ENCODE data around the gene ARHGAP8.

Gene ARHGAP8

DNA sequence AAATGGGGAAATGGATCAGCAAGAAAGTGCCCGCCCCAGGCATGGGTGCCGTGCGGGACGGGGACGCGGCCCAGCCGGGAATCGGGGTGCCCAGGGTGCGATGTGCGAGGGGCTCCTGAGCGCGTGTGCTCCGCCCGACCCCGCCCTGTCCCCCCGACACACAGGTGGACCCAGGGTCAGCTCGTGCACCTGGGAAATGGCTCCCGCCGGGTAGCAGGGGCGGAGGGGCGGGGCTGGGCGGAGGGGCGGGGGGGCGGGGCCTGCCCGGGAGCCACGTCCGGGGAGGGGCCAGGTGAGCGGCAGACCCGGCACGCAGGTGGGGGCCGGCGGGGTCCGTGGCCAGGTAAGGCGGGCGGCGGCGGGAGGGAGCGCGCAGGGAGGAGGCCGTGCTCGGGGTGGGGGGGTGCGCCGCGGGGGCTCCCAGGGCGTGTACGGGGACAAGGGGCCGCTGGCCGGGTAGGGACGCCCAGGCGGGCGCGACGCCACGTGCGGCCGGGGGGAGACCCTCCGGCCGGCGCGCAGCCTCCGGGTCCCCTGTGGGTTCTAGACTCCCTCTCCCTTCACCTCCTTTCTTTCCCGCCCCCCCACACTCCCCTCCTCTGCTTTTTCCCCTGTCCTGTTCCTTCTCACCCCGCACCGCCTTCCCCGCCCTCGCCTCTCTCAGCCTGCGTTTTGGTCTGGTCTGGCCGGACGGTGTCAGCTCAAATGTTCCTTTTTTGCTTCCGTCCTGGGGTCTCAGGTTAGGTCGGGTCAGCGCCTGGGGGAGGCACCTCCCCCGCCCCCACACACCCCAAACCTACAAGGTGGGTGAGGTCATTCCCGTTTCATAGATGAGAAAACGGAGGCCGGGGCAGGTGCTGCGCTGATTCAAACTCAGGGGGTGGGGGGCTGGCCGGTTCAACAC, at the start of gene ARHGAP8:
TSS of gene ARHGAP8 (plus strand) at position 291 of the 904 bp plus-strand sequence. CDS start 33,953 bp downstream, outside the sequence.
- DNase-seq = no peak

DNA sequence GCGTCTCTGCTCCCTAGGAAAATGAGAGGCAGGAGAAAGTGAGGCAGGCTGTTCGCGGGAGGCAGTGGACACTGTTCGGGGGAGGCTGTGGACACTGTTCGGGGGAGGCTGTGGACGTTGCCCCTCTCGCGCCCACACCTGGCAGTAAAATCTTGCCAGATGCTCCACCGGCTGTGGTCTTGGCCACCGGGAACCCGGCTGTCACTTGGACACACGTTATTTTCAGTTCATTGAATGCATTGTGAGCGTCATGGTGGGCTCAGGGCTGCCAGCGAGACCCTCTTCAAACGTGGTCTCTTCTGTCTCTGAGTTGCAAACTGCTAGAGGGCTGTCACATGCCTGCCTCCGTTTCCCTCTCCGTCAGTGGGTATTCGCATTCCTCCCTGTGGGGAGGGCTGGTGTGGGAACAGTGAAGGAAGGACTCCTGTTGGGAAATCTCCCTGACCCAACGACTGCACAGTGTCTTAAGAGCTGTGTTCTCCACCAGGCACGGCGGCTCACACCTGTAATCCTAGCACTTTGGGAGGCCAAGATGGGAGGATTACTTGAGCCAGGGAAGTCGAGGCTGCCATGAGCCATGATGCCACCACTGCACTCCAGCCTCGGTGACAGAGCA, 49.0 kb upstream of the ARHGAP8 start:
- DNase-seq = no peak

DNA sequence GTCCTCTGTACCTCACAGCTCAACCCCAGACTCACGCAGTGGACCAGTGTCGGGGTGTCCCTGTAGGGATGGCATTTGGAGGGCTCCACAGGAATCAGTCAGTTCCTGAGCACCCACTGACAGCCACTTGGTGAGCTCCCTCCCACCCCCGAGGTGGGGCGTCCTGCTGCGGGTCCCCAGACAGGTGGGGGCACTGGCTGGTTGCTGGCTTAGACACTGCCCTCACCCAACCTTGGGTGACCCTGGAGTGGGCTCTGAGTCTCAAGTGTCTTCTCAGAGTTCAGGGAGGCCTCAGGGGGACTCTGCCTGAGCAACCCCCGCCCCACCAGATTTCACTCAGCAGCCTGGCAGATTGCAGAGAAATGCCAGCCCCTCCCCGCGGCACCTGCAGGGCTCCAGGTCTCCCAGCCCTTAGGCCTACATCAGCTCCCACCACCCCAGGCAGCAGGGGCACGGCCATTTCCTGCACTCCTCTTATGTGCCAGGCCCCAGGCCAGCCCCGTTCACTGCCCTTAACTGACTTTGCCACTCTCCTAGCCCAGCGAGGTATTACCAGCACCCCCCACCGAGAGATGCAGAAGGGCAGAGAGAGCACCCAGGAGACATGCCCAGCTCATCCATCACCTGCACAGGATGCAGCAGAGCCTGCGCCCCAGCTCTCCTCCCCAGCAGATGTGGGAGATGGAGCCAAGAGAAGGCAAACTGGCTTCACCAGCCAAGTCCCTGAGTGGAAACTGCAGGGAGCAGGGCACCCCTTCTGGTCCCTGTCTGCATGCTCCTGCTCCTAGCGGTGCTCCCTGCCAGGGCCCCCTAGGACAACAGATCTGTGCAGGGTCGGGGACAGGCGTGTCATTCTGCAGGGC, 48.0 kb upstream of the ARHGAP8 start:
- no peak for DNase-seq

DNA sequence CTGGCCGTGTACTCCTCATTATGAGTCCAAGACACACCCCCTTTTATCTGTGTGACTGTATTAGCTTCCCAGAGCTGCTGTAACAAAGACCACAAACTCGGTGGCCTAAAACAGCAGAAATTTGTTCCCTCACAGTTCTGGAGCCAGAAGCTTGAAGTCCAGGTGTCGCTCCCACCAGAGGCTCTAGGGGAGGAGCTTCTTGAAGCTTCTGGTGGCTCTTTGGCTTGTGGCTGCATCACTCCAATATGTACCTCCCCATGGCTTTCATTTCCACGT, 47.4 kb upstream of the ARHGAP8 start:
- DNase-seq = no peak

DNA sequence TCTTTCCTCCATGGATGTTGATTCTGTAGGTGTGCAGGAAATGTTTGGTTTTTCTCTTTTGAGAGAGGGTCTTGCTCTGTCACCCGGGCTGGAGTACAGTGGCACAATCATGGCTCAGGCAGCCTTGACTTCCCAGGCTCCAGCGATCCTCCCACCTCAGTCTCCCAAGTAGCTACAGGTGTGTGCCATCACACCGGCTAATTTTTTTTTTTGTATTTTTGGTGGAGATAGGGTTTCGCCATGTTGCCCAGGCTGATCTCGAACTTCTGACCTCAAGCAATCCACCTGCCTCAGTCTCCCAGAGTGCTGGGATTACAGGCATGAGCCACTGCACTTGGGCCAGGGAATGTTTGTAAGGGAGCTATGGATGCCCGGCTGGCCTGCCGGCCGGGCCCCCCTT, 45.9 kb upstream of the ARHGAP8 start:
- DNase-seq = no peak

DNA sequence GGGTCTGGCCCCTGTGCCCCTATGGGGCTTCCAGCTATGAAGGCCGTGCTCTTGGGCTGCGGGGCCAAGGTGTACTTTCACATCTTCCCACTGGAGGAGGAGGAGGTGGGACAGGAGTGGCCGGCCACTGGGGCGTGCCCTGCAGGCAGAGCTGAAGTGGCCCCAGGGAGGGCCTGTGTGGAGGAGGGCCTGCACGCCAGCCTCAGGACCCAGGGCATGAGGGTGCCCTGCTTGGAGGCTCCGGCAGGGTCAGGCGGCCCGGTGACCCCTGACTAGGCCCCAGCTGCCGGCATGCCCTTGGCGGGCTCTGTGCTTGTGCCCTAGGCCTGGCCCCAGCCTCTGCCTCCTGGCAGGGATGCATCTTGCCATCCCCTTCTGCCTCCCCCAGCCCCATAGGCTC, 45.2 kb upstream of the ARHGAP8 start:
- no peak for DNase-seq

DNA sequence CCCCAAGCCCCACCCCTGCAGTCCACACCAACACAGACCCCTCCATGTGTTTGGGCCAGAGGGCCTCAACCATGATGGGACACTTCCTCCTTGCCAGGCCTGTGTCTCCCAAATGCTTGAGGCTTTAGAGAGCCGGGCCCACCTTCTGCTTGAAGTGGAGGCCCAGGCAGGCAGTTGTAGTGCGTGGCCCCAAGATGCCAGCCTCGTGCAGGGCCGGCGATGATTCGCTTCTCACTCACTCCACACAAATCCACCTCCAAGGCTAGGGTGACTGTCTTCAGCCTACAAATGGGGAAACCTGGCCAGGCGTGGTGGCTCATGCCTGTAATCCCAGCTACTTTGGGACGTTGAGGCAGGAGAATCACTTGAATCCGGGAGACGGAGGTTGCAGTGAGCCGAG, 44.6 kb upstream of the ARHGAP8 start:
- DNase-seq = no peak

DNA sequence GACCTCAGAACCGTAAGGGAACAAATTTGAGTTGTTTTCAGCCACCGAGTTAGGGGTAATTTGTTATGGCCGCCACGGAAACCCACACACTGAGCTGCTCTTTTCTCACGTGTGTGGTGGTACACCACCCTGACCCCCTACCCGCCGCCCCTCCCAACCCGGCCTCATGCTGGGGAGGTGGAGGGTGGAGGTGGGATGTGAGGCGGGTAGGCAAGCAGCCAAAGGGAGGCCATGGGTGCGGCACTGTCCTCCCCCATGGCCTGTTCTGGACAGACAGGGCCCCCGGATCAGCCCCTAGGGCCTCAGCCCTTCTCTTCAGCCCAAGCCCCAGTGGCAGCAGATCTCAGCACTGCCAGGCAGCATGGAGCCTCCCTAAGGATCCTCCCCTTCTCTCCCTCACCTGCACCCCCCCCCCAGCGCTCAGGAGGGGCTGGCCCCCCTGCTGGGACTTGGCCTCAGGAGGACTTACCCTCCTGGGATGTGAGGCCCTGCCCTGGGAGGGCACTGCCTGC, 42.4 kb upstream of the ARHGAP8 start:
- no peak for DNase-seq

DNA sequence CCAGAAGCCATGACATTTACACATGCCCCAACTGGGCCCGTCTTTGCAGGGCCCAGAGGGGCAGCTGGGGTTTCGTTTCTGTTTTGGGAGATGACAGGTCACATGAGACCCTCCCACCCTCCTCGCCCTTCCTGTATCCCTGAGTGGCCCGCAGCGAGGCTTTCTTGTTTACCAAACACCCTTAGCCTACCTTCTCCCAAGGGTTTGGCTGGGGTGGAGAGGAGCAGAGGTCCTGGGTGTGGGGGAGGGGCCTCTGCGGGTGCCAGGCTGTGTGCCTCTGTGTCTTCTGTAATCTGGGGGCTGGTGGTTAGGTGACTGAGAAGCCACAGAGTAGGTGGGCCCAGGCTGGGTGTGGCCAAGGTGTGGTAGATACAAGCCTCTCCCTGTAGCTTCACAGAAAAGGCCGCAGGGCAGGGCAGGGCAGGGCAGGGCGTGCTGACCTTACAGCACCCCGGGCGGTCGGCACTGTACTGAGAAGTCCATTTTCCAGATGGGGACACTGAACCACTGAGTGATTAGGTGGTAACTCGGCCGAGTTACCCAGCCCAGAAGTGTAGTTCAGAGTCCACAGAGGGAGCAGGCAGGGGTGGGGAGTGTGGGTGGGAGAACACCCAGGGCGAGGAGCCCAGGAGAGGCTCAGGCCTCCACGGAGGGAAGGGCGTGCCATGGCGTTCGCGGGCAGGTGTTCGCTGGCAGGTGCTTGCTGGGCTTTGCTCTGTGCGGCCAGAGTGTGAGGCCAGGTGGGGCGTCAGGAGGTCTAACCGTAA, 41.7 kb upstream of the ARHGAP8 start:
- DNase-seq = peak in 1 of 2 donors; percentile 16

DNA sequence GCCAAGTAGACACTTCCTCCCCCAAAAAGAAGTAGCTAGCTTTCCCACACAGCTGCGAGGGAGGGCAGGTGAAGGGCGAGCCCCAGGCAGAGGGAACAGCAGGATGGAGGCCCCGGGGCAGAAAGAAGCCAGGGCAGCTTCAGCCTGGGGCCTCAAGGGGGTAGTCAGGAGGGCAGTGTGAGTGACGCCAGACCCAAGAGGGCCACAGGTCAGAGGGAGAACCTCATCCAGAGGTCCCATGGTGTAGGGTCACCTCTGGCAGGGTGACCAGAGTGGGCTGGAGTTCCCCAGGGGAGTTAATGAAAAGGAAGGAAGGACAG, 41.2 kb upstream of the ARHGAP8 start:
- no peak for DNase-seq

DNA sequence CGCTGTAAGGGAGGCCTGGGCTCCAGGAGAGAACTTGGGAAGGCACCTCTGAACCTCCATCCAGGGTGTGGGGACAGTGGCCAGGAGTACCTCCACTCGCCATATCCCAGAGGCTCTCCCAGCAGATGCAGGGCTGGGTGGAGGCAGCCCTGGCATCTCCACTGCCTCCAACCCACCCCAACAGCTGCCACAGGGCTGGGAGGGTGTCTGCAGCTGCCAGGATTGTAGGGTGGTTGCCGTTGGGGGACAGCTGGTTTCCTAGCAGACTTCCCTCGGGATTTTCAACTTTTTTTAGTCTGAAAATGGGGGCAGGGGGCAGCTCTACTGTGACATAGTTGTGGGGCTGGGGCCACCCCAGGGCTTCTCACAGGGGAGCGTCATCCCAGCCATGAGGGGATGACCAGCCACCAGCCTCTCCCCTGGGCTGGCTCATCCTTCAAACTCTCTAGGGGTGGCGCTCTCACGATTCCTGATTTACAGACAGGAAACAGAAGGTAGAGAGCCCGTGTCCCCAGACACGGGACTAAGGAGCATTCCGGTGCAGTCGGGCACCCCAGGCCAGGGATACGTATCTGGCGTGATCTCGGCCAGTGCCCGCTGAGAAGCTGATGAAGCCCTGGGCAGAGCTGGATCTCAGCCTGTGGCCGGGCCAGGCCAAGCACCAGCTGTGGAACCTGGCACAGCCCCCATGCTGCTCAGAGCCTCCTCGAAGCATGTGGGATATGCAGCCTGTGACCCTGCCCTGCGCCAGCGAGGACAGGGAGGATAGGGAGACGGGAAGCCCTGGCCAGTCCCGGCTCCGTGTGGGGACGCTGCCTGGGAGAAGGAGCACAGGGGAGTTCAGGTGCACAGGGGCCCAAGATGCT, 40.5 kb upstream of the ARHGAP8 start:
- DNase-seq = no peak

DNA sequence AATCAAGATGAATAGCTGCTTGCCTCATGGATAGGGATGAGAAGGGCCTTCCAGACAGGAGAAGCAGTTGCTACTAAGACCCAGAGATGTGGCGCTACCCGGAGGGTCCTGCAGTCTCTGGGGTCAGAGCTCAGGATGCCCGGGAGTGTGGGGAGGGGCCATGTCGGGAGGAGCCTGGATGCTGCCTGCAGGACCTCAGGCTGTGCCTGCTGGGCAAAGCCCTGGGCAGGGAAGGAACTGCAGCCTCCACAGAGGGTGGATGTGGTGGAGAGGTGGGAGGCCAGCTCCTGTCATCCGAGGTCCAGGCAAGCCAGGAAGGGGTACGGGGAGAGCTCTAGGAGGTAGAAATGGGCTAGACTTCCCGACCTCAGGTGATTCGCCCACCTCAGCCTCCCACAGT, 39.4 kb upstream of the ARHGAP8 start:
- DNase-seq = no peak

DNA sequence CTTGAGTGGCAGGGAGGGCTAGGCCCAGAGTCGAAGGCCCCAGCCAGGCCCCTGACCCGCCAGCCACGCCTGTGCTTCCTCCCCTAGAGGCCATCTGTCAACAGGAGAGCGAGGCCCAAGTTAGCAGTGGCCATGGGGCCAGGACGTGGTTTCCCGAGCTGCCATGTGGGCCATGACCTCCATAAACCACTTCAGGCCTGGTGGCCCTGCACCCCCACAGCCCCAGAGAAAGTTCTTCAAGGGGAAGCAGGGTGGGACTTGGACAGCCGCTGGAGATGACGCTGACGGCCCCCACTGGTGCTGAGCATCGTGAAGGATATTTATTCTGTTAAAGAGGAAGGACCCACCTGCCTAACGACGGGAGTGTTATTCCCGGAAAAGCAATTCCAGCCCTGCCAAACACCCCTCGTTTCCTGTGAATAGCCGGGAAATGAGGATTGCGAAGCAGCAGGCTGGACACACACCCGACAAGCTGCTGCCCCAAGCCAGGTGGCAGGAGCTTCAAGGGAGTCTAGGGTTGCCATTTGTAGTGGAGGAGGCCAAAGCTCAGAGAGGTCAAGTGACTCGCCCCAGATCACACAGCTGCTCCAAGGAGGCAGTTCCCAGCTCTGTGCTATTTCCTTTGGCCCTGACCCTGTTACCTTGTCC, 37.5 kb upstream of the ARHGAP8 start:
- DNase-seq = no peak

DNA sequence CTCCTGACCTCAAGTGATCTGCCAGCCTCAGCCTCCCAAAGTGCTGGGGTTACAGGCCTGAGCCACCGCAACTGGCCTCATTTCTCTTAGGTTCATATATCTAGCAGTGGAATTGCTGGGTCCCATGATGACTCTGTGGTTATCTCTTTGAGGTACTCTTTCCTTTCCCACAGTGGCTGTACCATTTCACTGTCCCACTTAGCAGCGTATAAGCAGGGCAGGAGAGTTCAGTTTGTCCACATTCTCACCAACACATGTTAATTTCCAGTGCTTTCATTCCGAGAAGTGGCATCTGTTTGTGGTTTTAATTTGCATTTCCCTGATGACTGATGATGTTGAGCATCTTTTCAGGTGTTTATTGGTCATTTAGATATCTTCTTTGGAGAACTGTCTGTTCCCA, 34.0 kb upstream of the ARHGAP8 start:
- DNase-seq = no peak

DNA sequence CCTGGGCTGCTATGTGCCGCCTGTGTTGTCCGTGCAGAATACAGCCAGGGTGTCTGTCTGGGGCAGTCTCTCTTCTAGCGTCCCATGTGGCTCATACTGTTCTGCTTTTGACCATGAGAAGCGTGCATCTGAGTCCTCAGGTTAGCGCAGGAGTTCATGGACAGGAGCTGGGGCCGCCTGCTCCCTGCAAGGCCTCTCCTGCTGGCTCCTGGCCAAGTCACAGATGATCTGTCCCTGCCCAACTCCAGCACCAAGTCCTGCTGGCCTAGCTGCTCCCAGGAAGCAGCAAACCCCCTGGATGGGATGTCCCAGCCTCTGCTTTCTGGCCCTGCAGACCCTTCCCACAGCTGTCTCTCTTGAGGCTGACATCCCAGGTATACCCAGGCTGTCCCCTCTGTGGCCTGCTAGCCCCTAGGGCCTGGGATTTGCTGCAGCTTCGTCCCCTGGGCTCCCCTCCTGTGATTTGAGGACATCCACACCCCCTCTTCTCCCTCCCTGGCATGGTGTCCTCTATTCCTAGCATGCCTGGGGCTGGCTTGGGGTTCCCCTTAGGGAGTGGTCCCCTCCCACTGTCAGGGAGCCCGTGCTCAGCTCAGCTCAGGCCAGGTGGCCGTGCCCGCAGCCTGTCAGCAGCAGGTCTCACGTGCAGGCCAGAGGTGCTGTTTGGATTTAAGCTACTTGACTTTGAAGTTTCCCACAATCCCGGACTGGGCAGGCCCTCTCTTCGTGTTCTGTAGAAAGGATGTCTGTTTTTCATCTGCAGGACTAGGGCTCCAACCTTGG, 32.6 kb upstream of the ARHGAP8 start:
- no peak for DNase-seq

DNA sequence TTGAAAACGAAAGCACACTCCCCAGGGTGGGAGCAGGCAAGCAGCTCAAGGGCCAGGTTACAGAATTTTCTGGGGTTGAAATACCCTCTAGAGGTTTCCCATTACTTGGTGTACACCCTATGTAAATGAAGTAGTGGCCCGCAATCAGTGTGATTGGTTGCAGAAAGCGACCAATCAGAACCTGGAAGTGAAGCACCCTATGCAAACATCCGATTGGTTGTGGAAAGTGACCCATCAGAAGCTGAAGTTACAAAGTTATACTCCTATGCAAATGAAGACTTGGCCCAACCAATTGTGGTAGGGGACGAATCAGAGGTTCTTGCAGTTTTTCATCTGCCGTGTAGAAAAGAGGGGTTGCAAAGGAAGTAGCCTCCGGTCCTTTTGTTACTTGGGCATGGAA, 31.2 kb upstream of the ARHGAP8 start:
- no peak for DNase-seq

DNA sequence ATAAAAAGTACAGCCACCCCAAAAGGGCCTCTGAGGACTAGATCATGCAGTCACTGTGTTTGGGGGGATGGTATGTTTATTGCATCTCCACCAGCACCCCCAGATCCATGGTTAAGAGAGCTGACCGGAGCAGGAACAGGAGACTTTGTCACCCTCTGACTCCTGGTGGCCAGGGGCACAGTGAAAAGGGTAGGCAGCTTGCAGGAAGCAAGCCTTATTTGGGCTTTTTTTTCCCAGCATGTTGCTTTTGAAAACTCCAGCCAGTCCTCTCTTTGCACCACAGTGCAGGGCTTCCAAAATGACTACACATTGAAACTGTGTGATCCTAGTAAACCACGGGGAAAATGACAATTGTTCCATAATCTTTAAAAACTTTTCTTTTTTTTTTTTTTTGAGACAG, 29.8 kb upstream of the ARHGAP8 start:
- no peak for DNase-seq

DNA sequence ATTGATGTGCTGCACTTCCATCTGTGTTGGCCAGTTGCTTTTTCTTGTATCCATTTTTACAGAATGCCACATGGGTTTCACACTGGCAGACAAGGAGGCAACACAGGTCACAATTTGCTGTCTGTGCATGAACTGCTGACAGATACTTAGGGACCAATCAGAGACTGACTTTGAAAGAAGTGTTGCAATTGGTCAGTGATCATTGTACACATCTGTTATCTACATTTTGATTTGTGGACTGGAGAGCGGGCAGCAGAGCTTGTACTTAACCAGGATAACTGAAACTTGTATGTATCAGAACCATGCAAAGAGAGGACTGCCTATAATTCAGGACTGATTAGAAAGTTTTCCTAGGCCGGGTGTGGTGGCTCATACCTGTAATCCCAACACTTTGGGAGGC, 28.6 kb upstream of the ARHGAP8 start:
- no peak for DNase-seq

DNA sequence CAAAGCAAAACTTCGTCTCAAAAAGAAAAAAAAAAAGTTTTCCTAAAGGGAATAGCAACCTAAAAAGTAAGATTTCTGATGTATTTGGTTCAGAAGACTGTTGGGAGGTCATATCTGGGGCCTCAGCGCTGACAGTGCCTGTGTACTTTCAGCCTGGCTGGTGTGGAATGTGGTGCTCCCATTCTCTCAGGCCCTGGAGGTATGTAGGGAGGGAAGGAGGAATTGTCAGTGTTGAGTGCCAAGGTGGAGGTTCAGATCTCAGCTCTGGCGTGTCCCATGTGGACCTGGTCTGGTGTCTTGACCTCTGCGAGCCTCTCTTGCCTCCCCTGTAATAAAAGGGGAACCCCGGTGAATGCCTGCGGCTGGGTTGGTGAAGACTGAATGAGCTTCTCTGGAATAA, 28.0 kb upstream of the ARHGAP8 start:
- DNase-seq = no peak

DNA sequence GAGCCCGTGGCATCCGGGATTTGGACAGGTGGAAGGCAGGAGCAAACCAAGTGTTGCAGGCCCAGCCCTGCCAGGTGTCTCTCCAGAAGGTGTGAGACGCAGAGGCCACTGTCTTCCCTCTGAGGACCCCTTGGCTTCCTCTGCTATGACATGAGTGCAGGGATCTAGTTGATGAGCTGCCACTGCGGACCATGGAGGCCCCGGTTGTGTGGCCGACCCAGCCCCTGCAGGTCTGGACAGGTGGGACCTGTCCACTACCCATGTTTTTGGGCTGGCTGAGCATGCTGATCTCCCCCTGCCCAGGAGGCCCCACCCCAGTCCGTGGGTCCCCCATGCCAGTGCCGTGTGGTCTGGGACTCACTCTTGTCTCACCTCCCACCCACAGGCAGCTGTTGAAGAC, 27.5 kb upstream of the ARHGAP8 start:
- DNase-seq = no peak

DNA sequence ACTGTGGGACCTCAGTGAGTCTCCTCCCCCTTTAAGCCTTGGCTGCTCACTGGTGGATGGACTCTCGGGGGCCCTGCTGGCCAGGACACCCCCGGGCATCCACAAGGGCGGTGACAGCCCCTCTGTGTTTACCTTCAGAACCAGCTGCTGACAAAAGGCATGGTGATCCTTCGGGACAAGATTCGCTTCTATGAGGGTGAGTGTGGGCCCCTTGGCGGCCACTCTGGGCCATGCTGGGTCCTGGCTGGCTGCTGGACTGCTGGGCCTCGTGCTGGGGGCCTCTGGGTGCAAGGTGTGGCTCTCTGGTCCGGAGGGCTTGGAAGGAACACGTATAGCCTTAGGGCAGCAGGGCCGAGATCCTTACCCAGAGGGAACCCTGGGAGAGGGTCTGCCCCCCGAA, 25.9 kb upstream of the ARHGAP8 start:
- DNase-seq = no peak
